LHCN-M2 (cell line): ENCODE measurements around the gene TMEM260. TPM values are rescaled to one million over a fixed set of nuclear protein-coding genes. Genes with fewer than 3 reads are reported as not detected.
"Not testable (repeated sequence)": the region's sequence is repeated elsewhere in the genome, so short reads cannot be mapped to it uniquely, and the experiment has no call there.

Experiments used
- DNase-seq: peaks from one replicate; pipeline ENCODE4 v3.0.0-alpha.2; 2012; ENCODE audit warnings: low read depth
- total RNA-seq: library from RNA; depleted of rRNA; stranded (reverse); fragments of >200 nt; gene quantifications from 2 replicates; pipeline ENCODE4 v1.2.3, GENCODE V29; 2014

The TMEM260 gene
- total RNA-seq, 1 experiment from 2014 or later: 12.7 TPM

DNA sequence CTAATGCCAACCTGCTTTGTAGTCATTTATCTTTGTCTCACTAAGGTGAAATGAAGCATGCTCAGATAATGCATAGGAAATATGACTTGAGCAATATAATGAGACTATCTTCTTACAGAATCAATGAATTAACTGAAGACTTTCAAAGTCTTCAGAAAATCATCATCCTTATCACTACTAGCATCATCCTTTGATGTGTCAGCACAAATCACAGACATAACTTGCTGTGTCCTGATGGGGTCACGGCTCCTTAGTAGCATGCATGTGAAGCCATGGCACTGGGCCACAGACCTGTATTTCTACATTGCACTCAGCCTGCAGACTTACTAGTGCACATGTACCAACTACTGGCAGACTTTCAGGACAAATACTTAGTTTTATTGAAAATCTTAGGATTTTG is 18.9 kb downstream of the TMEM260 start:
- no peak for DNase-seq

DNA sequence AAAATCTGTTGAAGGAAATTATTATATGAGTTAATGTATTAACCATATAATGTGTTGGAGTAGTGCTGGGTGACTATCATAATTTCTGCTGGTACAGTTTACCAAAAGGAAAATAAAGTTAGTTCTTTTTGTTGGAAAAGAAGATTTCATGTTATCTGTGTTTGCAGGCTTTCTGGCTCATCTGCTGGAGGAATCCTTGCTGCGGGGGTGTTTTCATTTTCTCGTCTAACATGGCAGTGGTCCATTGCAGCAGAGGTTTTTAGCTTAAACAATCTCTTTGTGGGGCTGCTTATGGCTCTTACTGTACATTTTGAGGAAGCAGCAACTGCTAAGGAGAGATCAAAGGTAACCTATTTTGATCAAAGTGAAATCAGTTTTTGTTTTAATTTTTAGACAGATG is 24.1 kb downstream of the TMEM260 start:
- no peak for DNase-seq

DNA sequence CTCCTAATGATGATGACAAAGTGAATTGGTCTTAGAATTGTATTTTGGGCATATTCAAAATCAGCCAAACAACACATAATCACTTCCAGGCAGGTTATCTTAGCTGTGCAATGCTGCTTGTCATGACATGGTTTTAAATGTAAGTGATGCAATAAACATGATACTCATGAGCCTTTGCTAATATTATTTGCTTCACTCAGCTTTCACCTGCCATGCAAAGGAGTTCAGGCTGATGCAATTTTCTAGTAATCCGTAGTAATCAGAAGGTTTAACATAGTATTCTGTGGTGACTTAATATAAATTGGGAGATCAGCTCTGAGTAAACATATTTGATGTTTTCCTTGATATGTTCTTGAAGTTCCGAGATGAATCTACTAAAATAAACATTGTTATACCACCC is 29.1 kb downstream of the TMEM260 start:
- DNase-seq: no peak

DNA sequence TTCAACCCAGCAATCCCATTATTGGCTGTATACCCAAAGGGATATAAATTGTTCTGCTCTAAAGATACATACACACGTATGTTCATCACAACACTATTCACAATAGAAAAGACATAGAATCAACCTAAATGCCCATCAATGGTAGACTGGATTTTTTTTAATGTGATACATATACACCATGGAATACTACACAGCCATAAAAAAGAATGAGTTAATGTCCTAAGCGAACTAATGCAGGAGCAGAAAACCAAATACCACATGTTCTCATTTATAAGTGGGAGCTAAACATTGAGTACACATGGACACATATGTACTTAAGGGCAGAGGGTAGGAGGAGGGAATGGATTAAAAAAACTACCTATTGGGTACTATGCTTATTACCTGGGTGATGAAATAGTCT is 32.1 kb downstream of the TMEM260 start:
- DNase-seq: not testable (repeated sequence)

DNA sequence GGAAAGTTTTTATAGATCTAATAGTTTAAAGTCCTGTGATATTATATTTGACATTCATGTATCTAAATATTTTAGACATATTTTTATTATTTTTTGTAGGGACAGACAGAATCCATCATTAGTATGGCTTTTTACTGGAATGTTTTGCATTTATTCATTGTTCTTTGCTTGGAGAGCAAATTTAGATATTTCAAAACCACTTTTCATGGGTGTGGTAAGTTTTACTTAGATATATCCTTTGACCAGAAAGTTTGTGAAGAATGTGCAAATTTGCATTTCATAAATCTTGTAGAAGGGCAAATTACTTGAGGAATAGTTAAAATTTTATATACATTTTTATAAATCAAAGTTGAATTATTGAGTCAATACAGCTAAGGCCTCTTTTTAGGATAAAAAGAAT is 37.5 kb downstream of the TMEM260 start:
- no peak for DNase-seq

DNA sequence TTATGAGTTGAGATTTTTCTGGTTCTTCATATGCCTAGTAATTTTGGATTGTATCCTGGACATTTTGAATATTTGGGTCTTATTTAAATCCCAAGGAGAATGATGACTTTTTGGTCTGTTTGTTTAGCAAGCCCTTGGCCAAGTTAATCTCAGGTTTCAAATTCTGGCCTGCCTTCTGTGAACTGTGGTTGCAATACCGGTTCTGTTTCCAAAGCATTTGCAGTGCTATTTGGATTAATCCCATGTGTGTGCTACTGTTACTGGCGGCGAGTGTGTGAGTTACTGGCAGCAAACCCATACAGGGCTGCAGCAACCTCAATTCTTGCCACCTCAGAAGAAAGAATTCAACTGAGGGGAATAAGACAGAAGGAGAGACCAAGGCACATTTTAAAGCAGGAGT is 51.1 kb downstream of the TMEM260 start:
- DNase-seq: peak; percentile 8

DNA sequence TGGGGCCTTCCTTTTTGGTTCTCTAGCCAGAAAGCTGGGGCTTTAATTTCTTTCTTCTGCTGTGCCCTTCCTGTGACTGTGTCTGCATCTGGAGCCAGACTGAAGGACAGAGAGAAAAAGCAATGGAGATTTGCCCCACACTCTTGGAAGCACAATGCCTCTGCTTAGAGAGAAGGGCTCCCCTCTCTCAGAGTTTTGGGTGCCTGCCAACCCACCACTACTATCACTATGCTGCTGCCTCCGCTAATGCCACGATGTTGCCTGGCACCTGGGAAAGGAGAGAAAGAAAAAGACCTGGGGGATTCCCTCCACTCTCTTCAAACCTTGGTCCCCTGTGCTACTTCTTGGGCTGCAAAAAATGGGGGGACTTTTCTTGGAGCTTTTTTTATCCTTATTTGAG is 52.6 kb downstream of the TMEM260 start:
- no peak for DNase-seq

DNA sequence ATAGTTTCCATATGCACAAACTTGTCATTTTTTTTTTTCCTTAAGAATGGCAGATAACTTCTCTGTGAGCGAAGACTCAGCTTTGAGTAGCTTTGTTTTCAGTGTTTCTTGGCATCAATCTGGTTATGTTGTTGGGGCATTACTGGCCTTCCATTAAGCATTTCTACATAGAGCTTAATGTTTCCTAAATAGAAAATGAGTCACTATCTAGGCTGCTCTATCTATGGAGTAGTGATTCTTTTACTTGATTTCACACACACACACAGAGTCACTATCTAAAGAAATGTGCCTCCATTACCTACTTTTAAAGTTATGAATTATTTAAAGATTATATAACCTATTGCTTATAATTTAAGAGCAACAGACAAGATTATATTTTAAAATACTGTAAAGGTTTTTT is 53.9 kb downstream of the TMEM260 start:
- no peak for DNase-seq

DNA sequence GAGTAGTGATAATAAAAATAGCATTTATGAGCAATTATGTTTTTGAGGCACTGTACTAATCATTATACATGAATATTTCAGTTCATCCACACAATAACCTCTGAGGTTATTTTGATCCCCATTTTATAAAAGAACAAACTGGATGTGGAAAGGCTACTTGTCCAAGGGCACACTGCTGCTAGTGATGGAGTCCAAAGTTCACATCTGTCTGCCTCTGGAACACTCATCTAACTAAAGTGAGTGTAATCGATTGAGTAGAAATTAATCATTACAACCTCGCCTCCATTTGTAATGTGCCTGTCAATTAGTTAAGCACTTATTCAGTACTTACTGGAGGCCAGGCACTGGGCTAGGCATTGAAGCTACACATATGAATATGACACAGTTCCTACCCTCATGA is 55.4 kb downstream of the TMEM260 start:
- no peak for DNase-seq

DNA sequence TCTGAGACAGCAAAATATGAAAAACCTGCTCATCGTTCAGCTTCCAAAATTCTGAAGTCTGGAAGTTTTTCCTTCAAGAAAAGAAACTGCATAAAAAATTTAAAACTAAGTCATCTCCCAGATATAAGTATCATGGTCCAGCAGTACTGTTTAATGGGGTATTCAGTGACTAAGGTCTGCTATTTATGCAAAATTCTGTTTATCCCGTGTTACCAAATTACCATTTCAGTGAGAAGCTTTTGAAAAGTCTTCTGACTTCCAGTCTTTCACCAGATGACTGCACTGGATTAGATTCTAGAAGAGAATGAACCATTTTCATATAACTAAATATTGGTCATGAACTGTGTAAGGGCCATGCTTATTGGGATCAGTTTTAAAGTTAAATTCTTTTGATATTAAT is 67.9 kb downstream of the TMEM260 start:
- DNase-seq: no peak

DNA sequence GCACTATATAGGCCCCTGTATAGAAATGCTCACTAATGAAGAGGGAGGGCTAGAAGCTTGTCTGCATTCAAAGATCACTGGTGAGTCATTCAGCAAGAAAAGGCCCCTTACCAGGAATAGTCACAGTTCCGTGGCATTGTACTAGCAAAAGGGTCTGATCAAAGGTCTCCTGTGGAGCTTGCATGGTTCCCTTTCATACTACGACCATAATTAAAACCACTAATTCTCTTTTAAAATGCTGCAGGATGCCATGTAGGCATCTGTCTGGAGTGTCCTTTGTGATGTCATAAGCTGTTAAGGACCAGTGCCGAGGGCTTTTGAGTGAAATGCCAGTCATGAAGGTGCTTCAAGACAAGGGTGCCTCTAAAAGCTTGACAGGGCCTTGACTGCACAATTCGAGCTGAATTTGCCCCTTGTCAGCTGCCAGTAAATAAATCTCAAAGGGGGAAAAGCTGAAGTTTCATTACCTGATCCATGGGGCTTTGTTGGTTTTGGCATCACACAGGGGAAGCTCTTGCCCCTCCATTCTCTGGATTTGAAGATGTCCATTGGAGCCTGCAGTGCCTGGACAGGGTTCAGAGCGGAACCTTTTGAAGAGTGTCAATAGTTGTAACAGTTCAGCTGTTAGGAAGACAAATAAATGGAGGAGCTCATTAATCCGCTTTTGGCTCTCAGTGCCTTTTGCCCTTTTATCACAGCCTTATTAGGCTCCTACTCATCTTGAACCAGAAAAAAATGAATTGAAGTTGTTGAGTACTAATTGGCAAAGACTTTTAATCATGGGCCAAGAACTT is 69.1 kb downstream of the TMEM260 start:
- no peak for DNase-seq

DNA sequence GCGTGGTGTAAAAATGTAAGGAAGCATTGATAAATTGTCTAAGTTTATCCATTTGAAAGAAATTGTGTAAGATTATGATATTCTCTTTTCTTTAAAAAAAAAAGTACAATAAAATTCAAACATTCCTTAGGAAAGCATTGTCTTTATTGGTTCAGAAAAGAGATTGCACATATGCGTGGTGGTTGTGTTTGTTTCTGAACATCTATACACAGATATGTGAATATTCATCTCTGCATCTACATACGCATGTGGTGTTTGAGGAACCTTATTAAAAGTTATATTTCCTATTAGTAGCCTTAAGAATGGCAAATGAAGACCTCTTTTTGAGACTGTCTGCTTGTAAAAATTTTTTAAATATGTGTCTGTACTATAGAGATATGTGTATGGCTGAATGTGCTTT is 69.8 kb downstream of the TMEM260 start:
- no peak for DNase-seq

DNA sequence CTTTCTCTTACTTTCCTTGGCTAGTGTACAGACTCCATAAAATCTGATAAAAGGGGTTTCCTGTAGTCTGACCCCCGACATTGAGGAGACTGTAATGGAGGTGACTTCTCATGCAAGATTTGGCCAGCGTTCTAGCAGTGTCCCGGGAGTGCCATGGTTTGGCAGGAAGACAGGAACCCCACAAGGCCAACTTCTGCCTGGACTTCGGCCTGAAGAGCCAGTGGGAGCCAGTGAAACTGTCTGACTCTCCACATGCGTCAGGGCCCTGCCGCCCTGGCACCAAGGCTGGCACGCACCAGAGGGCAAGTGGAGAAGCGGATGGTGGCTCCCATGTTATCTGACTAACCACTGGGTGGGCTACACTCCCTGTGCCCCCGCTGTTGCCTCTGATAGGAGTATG is 70.5 kb downstream of the TMEM260 start:
- DNase-seq: no peak

DNA sequence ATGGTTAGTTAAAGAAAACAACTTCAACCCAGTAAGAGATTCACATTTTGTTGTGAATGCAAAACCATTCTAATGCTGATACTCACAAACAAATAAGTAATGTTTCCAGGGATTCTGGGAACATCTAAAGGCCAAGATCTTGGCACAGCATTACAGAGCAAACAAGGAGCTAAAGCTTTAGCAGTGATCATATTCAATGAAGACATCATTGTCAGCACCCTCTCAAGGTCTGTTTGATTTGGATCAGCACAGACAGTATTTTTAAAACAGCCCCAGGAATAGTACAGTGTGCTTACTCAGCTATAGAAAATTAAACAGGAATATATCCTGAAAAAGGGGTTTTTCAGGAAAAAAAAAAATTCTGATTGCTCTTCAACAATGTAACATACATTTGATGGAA is 71.4 kb downstream of the TMEM260 start:
- DNase-seq: no peak

DNA sequence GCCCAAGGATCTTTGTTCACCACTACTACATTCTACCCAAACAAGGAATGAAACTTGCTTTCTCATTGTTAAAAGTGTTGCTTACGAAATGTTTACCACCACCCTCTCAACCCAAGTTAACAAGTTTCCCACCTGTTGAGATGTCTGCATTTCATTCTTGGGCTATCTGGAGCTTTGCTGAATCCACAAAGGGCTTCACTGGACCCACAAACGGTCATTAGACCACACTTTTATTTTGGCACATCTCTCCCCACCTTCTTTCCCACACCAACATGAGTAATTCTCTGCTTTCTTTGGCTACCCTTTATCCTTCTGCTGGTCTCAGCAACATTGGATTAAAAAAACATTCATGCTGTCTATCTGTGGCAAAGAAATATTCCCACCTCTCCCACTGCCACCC is 78.0 kb downstream of the TMEM260 start:
- DNase-seq: no peak

DNA sequence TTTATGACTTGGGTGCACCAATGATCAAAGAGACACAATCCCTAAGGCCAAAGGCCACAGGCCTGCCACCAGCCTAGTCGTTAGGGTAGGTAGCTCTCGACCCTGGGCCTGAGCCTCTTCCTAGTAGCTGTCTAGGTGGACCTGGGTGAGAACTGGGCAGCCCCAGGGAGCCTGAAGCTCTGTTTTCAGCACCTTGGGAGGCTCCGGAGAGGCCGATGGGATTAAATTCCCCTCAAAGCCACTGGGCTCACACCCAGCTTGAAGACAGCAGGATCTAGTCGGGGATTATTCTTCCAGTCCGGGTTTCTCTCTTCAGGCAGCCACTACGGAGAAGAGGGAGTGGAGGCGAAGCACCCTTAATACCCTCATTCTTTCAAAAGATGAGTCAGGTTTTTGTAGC is 79.8 kb downstream of the TMEM260 start:
- no peak for DNase-seq

DNA sequence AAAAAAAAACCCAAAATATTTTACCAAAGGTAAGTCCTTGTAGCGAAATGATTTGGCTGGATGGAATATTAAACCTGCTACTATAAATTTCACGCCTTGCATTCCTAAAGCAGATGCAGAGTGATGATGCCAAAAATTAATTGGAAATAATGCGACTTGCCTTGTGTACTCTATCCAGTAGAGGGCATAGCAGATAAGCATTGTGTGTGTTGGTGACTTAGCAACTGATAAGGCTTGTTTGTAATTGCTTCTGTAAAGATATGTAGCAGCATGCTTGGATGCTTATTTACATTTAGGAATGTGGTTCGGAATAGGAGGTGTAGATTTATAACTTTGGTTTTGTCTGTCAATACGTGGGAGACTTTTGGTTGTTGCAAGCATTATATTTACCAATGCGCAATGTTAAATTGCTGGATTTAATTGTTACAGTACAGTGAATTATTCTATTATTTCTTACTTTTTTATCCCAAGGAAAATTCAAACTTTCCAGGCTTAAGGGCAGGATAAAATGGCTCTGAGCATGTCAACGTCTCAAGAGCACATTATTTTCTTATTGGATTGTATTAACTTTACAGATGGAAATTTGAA is 80.5 kb downstream of the TMEM260 start:
- DNase-seq: peak; percentile 45

DNA sequence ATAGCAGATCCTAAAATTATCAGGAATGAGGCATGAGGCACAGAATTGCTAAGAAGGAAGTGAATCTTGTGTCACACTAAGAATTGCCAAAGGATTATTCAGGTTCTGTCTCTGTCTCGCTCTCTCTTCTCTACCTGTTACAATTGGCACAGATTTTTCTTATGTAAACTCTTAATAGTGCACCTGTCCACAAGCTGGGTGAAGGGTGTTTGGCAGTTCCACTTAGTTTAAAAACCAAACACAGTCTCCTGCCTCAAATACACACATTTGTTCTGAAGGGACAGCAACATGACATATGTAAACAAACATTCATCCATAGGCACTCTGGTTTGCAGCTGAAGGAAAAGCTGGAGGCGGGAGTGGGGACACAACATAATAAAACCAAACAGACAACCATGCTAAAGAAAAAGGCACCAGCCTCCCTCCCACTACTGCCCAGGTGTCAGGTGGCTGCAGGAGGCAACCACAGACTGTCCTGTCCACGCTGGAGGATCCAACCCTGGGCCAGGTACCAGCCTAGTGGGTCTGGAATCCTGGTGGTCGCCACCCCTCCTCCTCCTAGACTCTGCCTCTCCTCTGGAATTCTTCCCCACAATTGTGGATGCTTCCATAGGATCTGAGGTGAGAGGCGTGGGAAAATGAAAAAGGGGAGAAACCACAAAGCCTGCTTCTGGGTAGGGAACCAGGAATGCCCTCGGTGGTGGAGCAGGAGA is 81.2 kb downstream of the TMEM260 start:
- DNase-seq: no peak

DNA sequence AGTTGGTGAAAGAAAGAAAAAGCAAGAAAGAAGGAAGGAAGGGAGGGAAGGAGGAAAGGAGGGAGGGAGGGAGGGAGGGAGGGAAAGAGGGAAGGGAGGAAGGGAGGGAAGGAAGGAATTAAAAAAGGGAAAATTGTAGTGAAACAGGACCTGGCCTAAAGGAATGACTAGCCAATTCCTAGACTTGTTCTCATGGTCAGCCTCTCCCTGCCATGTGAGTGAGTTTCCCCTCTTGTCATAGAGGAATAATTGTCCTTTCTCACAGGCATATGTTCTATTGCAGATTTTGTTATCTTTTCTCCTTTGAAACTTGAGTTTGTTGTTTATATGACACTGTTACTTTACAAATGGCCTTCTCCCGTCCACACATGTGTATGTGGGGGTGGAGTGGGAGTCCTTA is 81.9 kb downstream of the TMEM260 start:
- no peak for DNase-seq

DNA sequence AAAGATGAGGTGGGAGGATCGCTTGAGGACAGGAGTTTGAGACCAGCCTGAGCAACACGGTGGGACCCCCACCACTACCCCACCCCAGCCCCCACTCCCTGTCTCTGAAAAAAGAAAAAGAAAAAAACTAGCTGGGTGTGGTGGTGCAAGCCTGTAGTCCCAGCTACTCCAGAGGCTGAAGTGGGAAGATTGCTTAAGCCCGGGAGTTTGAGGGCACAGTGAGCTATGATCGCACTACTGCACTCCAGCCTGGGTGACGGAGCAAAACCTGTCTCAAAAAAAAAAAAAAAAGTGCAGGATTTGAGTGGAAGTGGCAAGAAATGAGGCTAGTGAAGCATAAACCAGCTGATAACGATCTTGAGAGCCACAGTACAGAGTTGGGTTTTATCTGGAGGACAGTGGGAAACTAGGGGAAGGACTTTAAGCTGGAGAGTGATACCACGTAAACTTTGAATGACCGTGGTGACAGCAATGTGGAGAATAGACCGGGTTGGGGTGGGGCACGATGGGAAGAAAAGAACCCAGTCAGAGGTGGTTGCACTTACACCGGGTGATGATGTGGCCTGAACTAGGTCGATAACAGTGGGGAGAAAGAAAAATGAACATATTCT is 85.3 kb downstream of the TMEM260 start:
- DNase-seq: no peak

DNA sequence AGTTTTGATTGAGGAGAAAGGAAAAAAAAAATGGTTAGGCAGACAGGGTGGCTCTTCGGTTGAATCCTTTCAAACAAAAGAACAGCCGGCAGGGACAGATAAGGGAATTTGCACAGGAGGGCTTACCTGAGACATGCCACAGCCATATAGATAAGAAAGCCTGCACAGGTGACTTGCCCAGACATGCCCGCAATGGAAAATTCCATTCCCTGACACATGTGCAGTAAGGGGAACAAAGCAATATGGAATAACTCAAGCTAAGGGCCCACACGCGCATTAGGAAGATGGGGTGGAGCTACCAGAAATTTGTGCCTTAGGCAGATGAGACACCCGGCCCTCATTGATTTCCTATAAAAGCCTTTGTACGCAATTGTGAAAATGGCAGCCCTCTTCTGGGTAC is 86.7 kb downstream of the TMEM260 start:
- DNase-seq: no peak

DNA sequence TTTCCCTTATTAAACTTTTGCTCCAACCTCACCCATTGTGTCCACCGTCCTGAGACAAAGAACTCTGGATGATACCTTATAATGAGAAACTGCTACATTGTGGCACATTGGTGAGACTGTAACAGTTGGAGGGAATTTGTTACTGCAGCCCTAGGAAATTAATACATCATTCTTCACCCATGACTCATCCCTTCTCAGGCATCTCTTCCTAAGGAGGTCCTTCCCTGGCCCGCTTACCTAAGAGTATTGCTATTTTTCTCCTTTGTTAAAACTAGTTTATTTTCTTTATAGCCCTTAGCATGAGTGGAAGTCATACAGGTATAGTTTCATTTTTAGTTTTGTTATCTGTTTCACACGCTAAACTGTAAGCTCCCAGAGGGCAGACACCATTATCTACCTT is 87.1 kb downstream of the TMEM260 start:
- DNase-seq: peak; percentile 53

DNA sequence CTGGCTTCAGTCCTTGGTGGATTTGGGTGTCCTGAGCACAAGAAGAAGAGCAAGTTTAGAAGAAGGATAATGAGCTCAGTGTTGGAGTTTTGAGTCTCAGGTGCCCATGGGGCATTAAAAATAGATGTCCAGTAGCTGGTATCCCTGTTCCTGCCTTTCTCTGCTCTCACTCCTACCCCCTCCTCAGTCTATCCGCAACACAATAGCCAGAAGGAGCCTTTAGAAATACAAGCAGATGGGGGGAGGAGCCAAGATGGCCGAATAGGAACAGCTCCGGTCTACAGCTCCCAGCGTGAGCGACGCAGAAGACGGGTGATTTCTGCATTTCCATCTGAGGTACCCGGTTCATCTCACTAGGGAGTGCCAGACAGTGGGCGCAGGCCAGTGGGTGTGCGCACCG is 87.7 kb downstream of the TMEM260 start:
- DNase-seq: not testable (repeated sequence)
